IMR-90 (cell line): ENCODE data around the gene PXN. TPM values are rescaled to one million over a fixed set of nuclear protein-coding genes. Genes with fewer than 3 reads are reported as not detected.

Experiments used
- ATAC-seq: fragments of 200-7000 bp; cut with Tn5 transposase; 2 replicates; pipeline ENCODE4 v1.9.1; 2020; ENCODE audit warnings: low read depth, mild to moderate bottlenecking, moderate library complexity
- BruUV-seq: library from RNA; stranded (reverse); fragments of 400-500 nt; replicated peaks from 2 replicates; lab custom pipeline; 2021; lab: Mats Ljungman, UMichigan
- CTCF ChIA-PET: fragments of 300-600 bp; formaldehyde crosslinking; extraction: SDS; loops from one replicate; lab custom pipeline; 2021; ENCODE audit warnings: antibody characterized with exemption; lab: Yijun Ruan, JAX
- POLR2A ChIA-PET: fragments of 300-600 bp; sonication (Branson Sonifier 250); formaldehyde crosslinking; loops from one replicate; lab custom pipeline; 2022; ENCODE audit warnings: antibody characterized with exemption; ENCODE audit not compliant: unreplicated experiment; lab: Charles Lee
- DNase-seq: peaks from one replicate; pipeline ENCODE4 v3.0.0; 2013
- H2AFZ ChIP-seq: replicated peaks from 2 replicates; pipeline ENCODE3; 2013; ENCODE audit warnings: low read length, mild to moderate bottlenecking; ENCODE audit not compliant: poor library complexity
- H2AK5ac ChIP-seq: 2 replicates; pipeline ENCODE4 v1.6.1; 2013; ENCODE audit warnings: low read depth, low read length, inconsistent platforms
- H2AK9ac ChIP-seq: replicated peaks from 2 replicates; pipeline ENCODE3; 2013; ENCODE audit warnings: mild to moderate bottlenecking, low read depth, low read length, moderate library complexity; ENCODE audit not compliant: poor library complexity
- H2BK120ac ChIP-seq: 2 replicates; pipeline ENCODE4 v1.6.1; 2013; ENCODE audit warnings: low read depth, low read length, inconsistent platforms
- H2BK15ac ChIP-seq: 3 replicates; pipeline ENCODE4 v1.6.1; 2013; ENCODE audit warnings: low read depth, low read length, inconsistent platforms
- H2BK20ac ChIP-seq: 2 replicates; pipeline ENCODE4 v1.6.1; 2013; ENCODE audit warnings: low read depth, mild to moderate bottlenecking, inconsistent platforms, low read length, moderate library complexity
- H2BK5ac ChIP-seq: 2 replicates; pipeline ENCODE4 v1.6.1; 2013; ENCODE audit warnings: mild to moderate bottlenecking, low read depth, low read length, inconsistent platforms; ENCODE audit not compliant: poor library complexity, severe bottlenecking
- H3K14ac ChIP-seq: replicated peaks from 2 replicates; pipeline ENCODE4 v1.6.1; 2013; ENCODE audit warnings: low read depth, low read length, inconsistent platforms
- H3K18ac ChIP-seq: 2 replicates; pipeline ENCODE4 v1.6.1; 2013; ENCODE audit warnings: low read depth, low read length, control low read depth
- H3K23ac ChIP-seq: 2 replicates; pipeline ENCODE4 v1.6.1; 2013; ENCODE audit warnings: low read depth, low read length, inconsistent platforms
- H3K27ac ChIP-seq: 2 replicates; pipeline ENCODE4 v1.5.1; 2013; ENCODE audit warnings: mild to moderate bottlenecking, control low read depth, low read length; ENCODE audit not compliant: insufficient read depth
- H3K27me3 ChIP-seq: 2 replicates; pipeline ENCODE4 v1.6.1; 2013; ENCODE audit warnings: low read length; ENCODE audit not compliant: control insufficient read depth, insufficient read depth
- H3K36me3 ChIP-seq: 2 replicates; pipeline ENCODE4 v1.6.1; 2013; ENCODE audit warnings: low read length, mixed read lengths; ENCODE audit not compliant: control insufficient read depth, insufficient read depth
- H3K4ac ChIP-seq: 2 replicates; pipeline ENCODE4 v1.6.1; 2013; ENCODE audit warnings: low read depth, low read length, inconsistent platforms
- H3K4me1 ChIP-seq: 2 replicates; pipeline ENCODE4 v1.6.1; 2013; ENCODE audit warnings: low read length, mixed read lengths; ENCODE audit not compliant: control insufficient read depth, insufficient read depth
- H3K4me2 ChIP-seq: 2 replicates; pipeline ENCODE4 v1.6.1; 2013; ENCODE audit warnings: low read depth, mild to moderate bottlenecking, control low read depth, low read length, moderate library complexity
- H3K4me3 ChIP-seq: 2 replicates; pipeline ENCODE4 v1.5.1; 2013; ENCODE audit warnings: low read depth, mild to moderate bottlenecking, control low read depth, low read length, moderate library complexity; ENCODE audit not compliant: insufficient read depth
- H3K56ac ChIP-seq: 2 replicates; pipeline ENCODE4 v1.6.1; 2013; ENCODE audit warnings: low read length, inconsistent platforms; ENCODE audit not compliant: insufficient read depth; ENCODE audit errors: extremely low read depth
- H3K79me1 ChIP-seq, 2 experiments: 2 replicates each; pipeline ENCODE4 v1.6.1; 2013; ENCODE audit warnings: low read length in 2 of 2, inconsistent platforms in 1 of 2, low read depth in 1 of 2
- H3K9ac ChIP-seq: 2 replicates; pipeline ENCODE4 v1.6.1; 2013; ENCODE audit warnings: low read depth, low read length, control low read depth
- H3K9me1 ChIP-seq: 2 replicates; pipeline ENCODE4 v1.6.1; 2013; ENCODE audit warnings: low read length, inconsistent platforms; ENCODE audit not compliant: insufficient read depth
- H3K9me3 ChIP-seq: 2 replicates; pipeline ENCODE4 v1.6.1; 2013; ENCODE audit warnings: low read length; ENCODE audit not compliant: control insufficient read depth, insufficient read depth
- H4K20me1 ChIP-seq: 2 replicates; pipeline ENCODE4 v1.6.1; 2013; ENCODE audit warnings: low read length, inconsistent platforms; ENCODE audit not compliant: insufficient read depth
- H4K5ac ChIP-seq: 2 replicates; pipeline ENCODE4 v1.6.1; 2013; ENCODE audit warnings: mild to moderate bottlenecking, low read depth, low read length, control low read depth
- H4K8ac ChIP-seq, 2 experiments: 2 replicates each; pipeline ENCODE4 v1.6.1; 2013; ENCODE audit warnings: low read depth in 2 of 2, low read length in 2 of 2, control low read depth in 1 of 2, inconsistent platforms in 1 of 2
- H4K91ac ChIP-seq: 2 replicates; pipeline ENCODE4 v1.6.1; 2013; ENCODE audit warnings: low read depth, low read length, inconsistent platforms; ENCODE audit not compliant: insufficient read depth
- ELK1 ChIP-seq: fragments of 150-350 bp; IDR thresholded peaks from 2 replicates; pipeline ENCODE4 v1.6.1; 2016; ENCODE audit warnings: low read depth, mild to moderate bottlenecking, low read length, moderate library complexity, borderline replicate concordance
- MAFK ChIP-seq: IDR thresholded peaks from 2 replicates; pipeline ENCODE4 v1.6.1; 2012; ENCODE audit warnings: low read depth, low read length, improper control_type of control experiment
- MAZ ChIP-seq: IDR thresholded peaks from 2 replicates; pipeline ENCODE4 v1.6.1; 2012; ENCODE audit warnings: low read depth, mild to moderate bottlenecking, low read length, improper control_type of control experiment, moderate library complexity, borderline replicate concordance
- MXI1 ChIP-seq: IDR thresholded peaks from 2 replicates; pipeline ENCODE4 v1.6.1; 2012; ENCODE audit warnings: low read depth, mild to moderate bottlenecking, low read length, moderate library complexity, borderline replicate concordance
- NFE2L2 ChIP-seq: fragments of 150-350 bp; IDR thresholded peaks from 2 replicates; pipeline ENCODE4 v1.6.1; 2016; ENCODE audit warnings: low read depth, mild to moderate bottlenecking, low read length
- RAD21 ChIP-seq: IDR thresholded peaks from 2 replicates; pipeline ENCODE4 v1.6.1; 2012; ENCODE audit warnings: low read length, improper control_type of control experiment
- RCOR1 ChIP-seq: IDR thresholded peaks from 2 replicates; pipeline ENCODE4 v1.6.1; 2012; ENCODE audit warnings: mild to moderate bottlenecking, low read length, improper control_type of control experiment; ENCODE audit not compliant: insufficient replicate concordance
- RFX5 ChIP-seq: IDR thresholded peaks from 2 replicates; pipeline ENCODE4 v1.8.0; 2012; ENCODE audit warnings: low read depth, mild to moderate bottlenecking, low read length, moderate library complexity
- WGBS, 2 experiments: methylation state at CpG; one replicate each; pipeline versions ENCODE4 v1.1.5 to v1.1.7; 2013; ENCODE audit warnings: missing lambda C conversion rate in 2 of 2; ENCODE audit not compliant: insufficient read length in 1 of 2; ENCODE audit errors: extremely low coverage in 2 of 2; 5-methylcytosine and 5-hydroxymethylcytosine counted together
- dilution Hi-C: fragments of 300-500 bp; cut with HindIII; formaldehyde crosslinking; loops from one replicate; pipeline ENCODE4 v1.14.3; 2018; ENCODE audit warnings: low sequenced_read_pairs; ENCODE audit not compliant: unreplicated experiment
- in situ Hi-C: fragments of 300-500 bp; cut with MboI; formaldehyde crosslinking; loops from 3 replicates; pipeline ENCODE4 v1.14.3; 2019; ENCODE audit warnings: low sequenced_read_pairs, inconsistent platforms, mixed read lengths
- intact Hi-C: fragments of 100-400 bp; cut with micrococcal nuclease; formaldehyde crosslinking; loops from 2 replicates; pipeline ENCODE4 v1.10.0; 2022
- polyA plus RNA-seq, 3 experiments: library from polyadenylated mRNA; depleted of rRNA; stranded (reverse); fragments of >200 nt; gene quantifications; 2 replicates each; pipeline ENCODE4 v1.2.3, GENCODE V29; 2012; ENCODE audit warnings: low replicate concordance in 1 of 3
- total RNA-seq: library from RNA; depleted of rRNA; stranded (reverse); fragments of >200 nt; gene quantifications from 2 replicates; pipeline ENCODE4 v1.2.3, GENCODE V29; 2012

The PXN gene
- total and polyA plus RNA-seq, 2 of the 4 experiments (the other 2 are of a cell fraction) = 46.6 to 134 TPM

GRCh38 chr12:120167529-120168095 lies 97.9 kb downstream of the PXN start:
- Histone ChIP-seq H2BK120ac (no peak overlapping the region), H2BK15ac (no peak overlapping the region), H4K5ac (no peak overlapping the region), H3K56ac (no peak overlapping the region), H4K20me1 (peaks cover 4% of the 10 kb centered on the region; the same call in 1 of the 2 replicates), H3K4me1 (no peaks in the 10 kb centered on the region), H2BK20ac (no peak overlapping the region), H4K8ac (no peak overlapping the region), H3K18ac (no peak overlapping the region), H3K36me3 (peaks cover 56% of the 10 kb centered on the region), H3K4me2 (no peak overlapping the region), H2AK9ac (no peak overlapping the region), H4K91ac (no peak overlapping the region), H3K9ac (no peak overlapping the region), H3K27ac (no peak overlapping the region), H3K27me3 (no peaks in the 10 kb centered on the region), H3K79me1 (peaks cover 3 to 12% of the 10 kb centered on the region in 2 experiments; a peak in 3 of 4 replicates), H2BK5ac (no peak overlapping the region), H3K4me3 (no peak overlapping the region), H3K23ac (no peak overlapping the region), H3K9me3 (no peaks in the 10 kb centered on the region), H3K4ac (no peak overlapping the region), H3K9me1 (no peaks in the 10 kb centered on the region), H2AFZ (no peak overlapping the region), H2AK5ac (no peak overlapping the region), H3K14ac (no peak overlapping the region)
- dilution Hi-C loops (no loop called here), in situ Hi-C loops (no loop called here), intact Hi-C loops (no loop called here)
- DNase-seq (no peak), ATAC-seq (no peak)
- ChIA-PET POLR2A (interaction anchor here (0.8 kb wide), 1 partner anchor 33 kb away, joined by 4 read pairs; the partner anchor contains the start of gene RPLP0), CTCF (interaction anchor here (1.1 to 1.2 kb wide), 2 partner anchors 11 to 97 kb away, joined by 3 to 4 read pairs; no protein-coding TSS in a partner anchor)
- no TSS peak for BruUV-seq
- TF ChIP-seq RCOR1 = no peak
- TF ChIP-seq MAZ = no peak
- no peak for TF ChIP-seq NFE2L2
- TF ChIP-seq MAFK = no peak
- no peak for TF ChIP-seq RAD21
- TF ChIP-seq MXI1 = no peak
- no peak for TF ChIP-seq RFX5
- no peak for TF ChIP-seq ELK1
- WGBS, 2 experiments = 100% methylated on average over 1 of the region's 6 CpGs; no CpG with 5 or more reads in 1 of the 2 experiments
